ENCODE results near the gene EHBP1L1.
A peak's percentile ranks its signal among the peaks of the same experiment; 100 is the strongest.

Gene EHBP1L1

GRCh38 chr11:65569973-65570918 is 5.6 kb upstream of the EHBP1L1 start, which contains the start of gene ZNRD2 (continued):
- TF ChIP-seq ZNF280C (tag by site-specific recombination; IDR thresholded peaks at IDR 0.05), result no peak
- TF ChIP-seq ZNF341 (tag by site-specific recombination; IDR thresholded peaks at IDR 0.05; ENCODE audit: low read depth), result peak; percentile 90
- TF ChIP-seq ZNF76 (tag by site-specific recombination; IDR thresholded peaks at IDR 0.05; ENCODE audit: borderline replicate concordance, low read depth), result peak; percentile 83
- no peak for TF ChIP-seq ZNF214 (tag by site-specific recombination; IDR thresholded peaks at IDR 0.05; ENCODE audit: borderline replicate concordance)
- no peak for TF ChIP-seq ZNF18 (tag by site-specific recombination; IDR thresholded peaks at IDR 0.05)
- no peak for TF ChIP-seq SCRT2 (tag by site-specific recombination; IDR thresholded peaks at IDR 0.05)
- TF ChIP-seq ZNF221 (tag by site-specific recombination; IDR thresholded peaks at IDR 0.05; ENCODE audit: borderline replicate concordance), result no peak
- TF ChIP-seq ZNF202 (tag by site-specific recombination; IDR thresholded peaks at IDR 0.05; ENCODE audit: borderline replicate concordance), result no peak
- TF ChIP-seq ZNF701 (tag by site-specific recombination; IDR thresholded peaks at IDR 0.05), result no peak
- peak; percentile 81 for TF ChIP-seq ZIC2 (tag by site-specific recombination; IDR thresholded peaks at IDR 0.05)
- TF ChIP-seq ZNF548 (tag by site-specific recombination; IDR thresholded peaks at IDR 0.05), result no peak
- peak; percentile 95 for TF ChIP-seq PATZ1 (tag by site-specific recombination; IDR thresholded peaks at IDR 0.05)
- no peak for TF ChIP-seq ZSCAN18 (tag by site-specific recombination; IDR thresholded peaks at IDR 0.05)
- TF ChIP-seq ZNF529 (tag by site-specific recombination; IDR thresholded peaks at IDR 0.05; ENCODE audit: insufficient replicate concordance), result no peak
- no peak for TF ChIP-seq ZNF223 (tag by site-specific recombination; IDR thresholded peaks at IDR 0.05)
- TF ChIP-seq EGR2 (tag by site-specific recombination; IDR thresholded peaks at IDR 0.05; ENCODE audit: low read depth), result peak; percentile 18; the same call in 1 of the 2 replicates
- no peak for TF ChIP-seq ZNF560 (tag by site-specific recombination; IDR thresholded peaks at IDR 0.05; ENCODE audit: borderline replicate concordance)
- TF ChIP-seq GLI4 (tag by site-specific recombination; IDR thresholded peaks at IDR 0.05), result no peak
- peak; percentile 89 for TF ChIP-seq PBX3 (CRISPR knock-in tag; IDR thresholded peaks at IDR 0.05)
- no peak for TF ChIP-seq MYNN (tag by site-specific recombination; IDR thresholded peaks at IDR 0.05; ENCODE audit: borderline replicate concordance)
- TF ChIP-seq YY1 (tag by site-specific recombination; IDR thresholded peaks at IDR 0.05), result peak; percentile 82; the same call in 1 of the 2 replicates
- TF ChIP-seq TCF7L2 (IDR thresholded peaks at IDR 0.05; ENCODE audit: borderline replicate concordance, low read depth, low read length), result 0 out of 2 replicates have a peak, but pooled peaks have one; percentile 35
- TF ChIP-seq GLIS2 (tag by site-specific recombination; IDR thresholded peaks at IDR 0.05), result peak; percentile 97
- no peak for TF ChIP-seq ZNF138 (tag by site-specific recombination; IDR thresholded peaks at IDR 0.05; ENCODE audit: borderline replicate concordance)
- peak; percentile 54; the same call in 1 of the 2 replicates for TF ChIP-seq WT1 (tag by site-specific recombination; IDR thresholded peaks at IDR 0.05)
- TF ChIP-seq GFI1B (tag by site-specific recombination; IDR thresholded peaks at IDR 0.05), result 0 out of 2 replicates have a peak, but pooled peaks have one; percentile 33
- peak; percentile 77 for TF ChIP-seq ZBTB26 (tag by site-specific recombination; optimal IDR thresholded peaks at IDR 0.05)
- peak; percentile 93 for TF ChIP-seq ZNF335 (tag by site-specific recombination; conservative IDR thresholded peaks at IDR 0.05)
- TF ChIP-seq ZNF624 (tag by site-specific recombination; IDR thresholded peaks at IDR 0.05), result no peak
